K562 (cell line): ENCODE measurements around the gene MFN1. TPM values are rescaled to one million over a fixed set of nuclear protein-coding genes. Genes with fewer than 3 reads are reported as not detected.

Experiments
- ATAC-seq: fragments of 200-7000 bp; cut with Tn5 transposase; 3 replicates; pipeline ENCODE4 v1.9.1; 2020; ENCODE audit warnings: moderate library complexity
- BruUV-seq: library from RNA; stranded (reverse); fragments of 400-500 nt; replicated peaks from 2 replicates; lab custom pipeline; 2021; lab: Mats Ljungman, UMichigan
- CTCF ChIA-PET: fragments of 300-600 bp; formaldehyde crosslinking; extraction: SDS; loops from one replicate; lab custom pipeline; 2021; ENCODE audit warnings: low intra/inter-chr PET ratio; lab: Yijun Ruan, JAX
- POLR2A ChIA-PET: fragments of 300-600, 350-650 bp; sonication (Branson Sonifier 250); formaldehyde crosslinking; extraction: SDS; loops from one replicate; lab custom pipeline; 2021; ENCODE audit warnings: antibody characterized with exemption, inconsistent platforms; lab: Yijun Ruan, JAX
- DNase-seq, 4 experiments: peaks; one replicate each; pipeline versions ENCODE4 v3.0.0 to v3.0.0-alpha.2; 2011 to 2018; ENCODE audit warnings: low spot score in 3 of 4, mixed read lengths in 3 of 4; ENCODE audit errors: extremely low read depth in 1 of 4
- FAIRE-seq: peaks from 2 replicates; lab custom pipeline; 2011; peaks lifted over from hg19 to GRCh38; lab: Jason Lieb, UNC
- H2AFZ ChIP-seq: 2 replicates; pipeline ENCODE4 v1.6.0; 2011; ENCODE audit warnings: low read depth, low read length, control low read depth, inconsistent platforms
- H3K27ac ChIP-seq: fragments of 200-600 bp; 3 replicates; pipeline ENCODE4 v1.8.0; 2011; ENCODE audit warnings: low read depth, mild to moderate bottlenecking, control low read depth, inconsistent platforms, low read length, moderate library complexity, mixed read lengths; ENCODE audit errors: extremely low read depth
- H3K27me3 ChIP-seq, 2 experiments: fragments of 300-600 bp in 1 of 2; 2 replicates in 1 of 2; 3 replicates in 1 of 2; pipeline versions ENCODE4 v1.6.0 to v1.8.0; 2011; ENCODE audit warnings: inconsistent platforms in 2 of 2, low read length in 2 of 2, mild to moderate bottlenecking in 1 of 2, mixed read lengths in 1 of 2, moderate library complexity in 1 of 2; ENCODE audit not compliant: control insufficient read depth in 2 of 2, insufficient read depth in 2 of 2
- H3K36me3 ChIP-seq: fragments of 300-600 bp; 3 replicates; pipeline ENCODE4 v1.8.0; 2011; ENCODE audit warnings: mild to moderate bottlenecking, low read length, inconsistent platforms; ENCODE audit not compliant: control insufficient read depth, insufficient read depth
- H3K4me1 ChIP-seq, 2 experiments: fragments of 200-600 bp in 1 of 2; replicated peaks in 1 of 2; 2 replicates in 1 of 2; 3 replicates in 1 of 2; pipeline versions ENCODE4 v1.5.1 to v1.8.0; 2011; ENCODE audit warnings: inconsistent platforms in 2 of 2, low read length in 2 of 2, mild to moderate bottlenecking in 1 of 2, mixed read lengths in 1 of 2, moderate library complexity in 1 of 2; ENCODE audit not compliant: control insufficient read depth in 2 of 2, insufficient read depth in 2 of 2
- H3K4me2 ChIP-seq: 2 replicates; pipeline ENCODE4 v1.6.1; 2011; ENCODE audit warnings: low read length, control low read depth, inconsistent platforms, mixed read lengths; ENCODE audit not compliant: insufficient read depth
- H3K4me3 ChIP-seq: fragments of 200-600 bp; sonication (generic), shearing (Covaris generic); 2 replicates; pipeline ENCODE4 v1.5.1; 2016; ENCODE audit warnings: control low read depth, inconsistent platforms
- H3K79me2 ChIP-seq: fragments of 200-600 bp; 3 replicates; pipeline ENCODE4 v1.8.0; 2011; ENCODE audit warnings: low read length, inconsistent platforms; ENCODE audit not compliant: control insufficient read depth, insufficient read depth
- H3K9ac ChIP-seq, 2 experiments: 2 replicates each; pipeline versions ENCODE4 v1.6.0 to v1.6.1; 2011; ENCODE audit warnings: low read depth in 2 of 2, low read length in 2 of 2, control low read depth in 1 of 2, inconsistent platforms in 1 of 2, mild to moderate bottlenecking in 1 of 2, mixed read lengths in 1 of 2; ENCODE audit not compliant: insufficient read depth in 1 of 2
- H3K9me1 ChIP-seq: one replicate; pipeline ENCODE4 v1.6.0; 2011; ENCODE audit warnings: inconsistent platforms, mild to moderate bottlenecking, low read length, moderate library complexity; ENCODE audit not compliant: control insufficient read depth, insufficient read depth
- H3K9me3 ChIP-seq: replicated peaks from 2 replicates; pipeline ENCODE4 v1.5.1; 2011; ENCODE audit warnings: low read depth, low read length, inconsistent platforms; ENCODE audit not compliant: control insufficient read depth, insufficient read depth
- H4K20me1 ChIP-seq: replicated peaks from 2 replicates; pipeline ENCODE4 v1.6.1; 2011; ENCODE audit warnings: low read length, inconsistent platforms, mixed read lengths; ENCODE audit not compliant: control insufficient read depth, insufficient read depth
- CBX1 ChIP-seq: sonication (generic); IDR thresholded peaks from 2 replicates; pipeline ENCODE4 v1.6.1; 2016; ENCODE audit warnings: antibody characterized with exemption, low read depth, mild to moderate bottlenecking
- CCNT2 ChIP-seq: IDR thresholded peaks from 2 replicates; pipeline ENCODE4 v1.6.1; 2011; ENCODE audit warnings: borderline replicate concordance, low read depth, mild to moderate bottlenecking, moderate library complexity, mixed read lengths, low read length; ENCODE audit not compliant: insufficient read length; ENCODE audit errors: extremely low read depth
- CHD2 ChIP-seq: IDR thresholded peaks from 2 replicates; pipeline ENCODE4 v1.6.1; 2011; ENCODE audit warnings: low read depth, low read length
- FOXK2 ChIP-seq, 2 experiments: fragments of 450-650 bp; IDR thresholded peaks in 1 of 2; conservative IDR thresholded peaks in 1 of 2; 2 replicates each; pipeline ENCODE4 v1.6.1; 2016; ENCODE audit warnings: low read depth in 2 of 2, mild to moderate bottlenecking in 1 of 2
- GATA2 ChIP-seq: sonication (generic); formaldehyde crosslinking; IDR thresholded peaks from 2 replicates; pipeline ENCODE4 v1.4.0; 2020; ENCODE audit warnings: mild to moderate bottlenecking, missing genetic modification reagents
- MXI1 ChIP-seq: IDR thresholded peaks from 2 replicates; pipeline ENCODE4 v1.6.1; 2011; ENCODE audit warnings: low read depth, mild to moderate bottlenecking, improper control_type of control experiment, low read length
- NCOA4 ChIP-seq: fragments of 450-650 bp; IDR thresholded peaks from 2 replicates; pipeline ENCODE4 v1.6.1; 2018; ENCODE audit warnings: mild to moderate bottlenecking; ENCODE audit not compliant: partially characterized antibody
- NR2F6 ChIP-seq: fragments of 450-650 bp; formaldehyde crosslinking; IDR thresholded peaks from 2 replicates; pipeline ENCODE4 v1.4.0; 2020; ENCODE audit warnings: mild to moderate bottlenecking
- PML ChIP-seq: IDR thresholded peaks from 2 replicates; pipeline ENCODE4 v1.6.1; 2012; ENCODE audit warnings: low read length, inconsistent platforms
- XRCC5 ChIP-seq: fragments of 200-400 bp; formaldehyde crosslinking; IDR thresholded peaks from 2 replicates; pipeline ENCODE4 v1.6.1; 2017; ENCODE audit warnings: low read depth, mild to moderate bottlenecking, low read length
- WGBS: fragments of 100-300 bp; shearing (Covaris generic); methylation state at CpG from one replicate; pipeline ENCODE4 v1.1.6; 2016; ENCODE audit warnings: low coverage, mixed read lengths; ENCODE audit not compliant: insufficient coverage; ENCODE audit errors: missing lambda C conversion rate; 5-methylcytosine and 5-hydroxymethylcytosine counted together
- in situ Hi-C: fragments of 300-500 bp; cut with MboI; formaldehyde crosslinking; loops from 4 replicates; pipeline ENCODE4 v1.15.0; 2018; ENCODE audit warnings: inconsistent platforms, mixed read lengths
- intact Hi-C: fragments of 100-400 bp; cut with micrococcal nuclease; formaldehyde crosslinking; loops from 2 replicates; pipeline ENCODE4 v1.14.2; 2022
- polyA plus RNA-seq, 8 experiments: library from polyadenylated mRNA; depleted of rRNA in 4 of 8; stranded (reverse) in 5 of 8; unstranded in 3 of 8; fragments of >200 nt; fragmentation: Nextera tagmentation in 2 of 8; fragmentation: Illumina TruSeq in 1 of 8; extraction: Ambion mirVana in 2 of 8; extraction: Trizol in 1 of 8; gene quantifications; 2 replicates each; pipeline versions ENCODE4 v1.2.1 to v1.2.3, GENCODE V29; 2011 to 2014; ENCODE audit warnings: inconsistent platforms in 1 of 8, missing spikeins in 1 of 8
- total RNA-seq, 7 experiments: library from RNA; depleted of rRNA in 6 of 7; stranded (reverse); fragments of >200 nt in 6 of 7; fragmentation: Illumina TruSeq in 2 of 7; extraction: Trizol in 2 of 7; gene quantifications; 2 replicates each; pipeline versions ENCODE4 v1.2.1 to v1.2.3, GENCODE V29; 2011 to 2021; ENCODE audit warnings: low replicate concordance in 1 of 7
- TF ChIP-seq, protein P1 (sequence below): fragments of 450-650 bp; formaldehyde crosslinking; IDR thresholded peaks from 2 replicates; pipeline ENCODE4 v1.4.0; 2020; ENCODE audit warnings: mild to moderate bottlenecking, moderate library complexity
- TF ChIP-seq, protein P2 (sequence below): sonication (generic); formaldehyde crosslinking; IDR thresholded peaks from 2 replicates; pipeline ENCODE4 v1.4.0; 2020; ENCODE audit warnings: mild to moderate bottlenecking, missing genetic modification reagents

MFN1 gene
- total and polyA plus RNA-seq, 9 of the 15 experiments (the other 6 are each of a cell fraction or from before 2014, with no cell fraction given), result 10.5 to 42.7 (median 22.6) TPM

DNA sequence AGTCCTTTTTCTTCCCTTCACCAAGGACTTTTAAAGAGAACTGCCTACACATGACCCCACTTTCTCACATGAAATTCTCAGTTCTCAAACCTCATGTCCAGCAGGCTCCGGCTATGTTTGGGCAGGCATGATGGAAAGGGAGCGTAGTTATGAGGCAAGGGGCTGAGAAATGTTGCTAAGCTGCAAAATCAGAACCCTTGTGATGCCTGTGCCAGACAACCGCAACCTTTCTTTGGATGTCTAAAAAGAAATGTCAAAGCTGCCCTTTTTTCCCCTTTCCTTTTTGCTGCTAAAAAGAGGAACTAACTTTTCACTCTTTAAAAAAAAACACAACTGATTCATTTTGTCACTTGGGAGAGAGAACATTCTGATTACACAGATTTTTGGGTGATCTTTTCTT lies 84.5 kb downstream of the MFN1 start:
- TF ChIP-seq, protein P1, sequence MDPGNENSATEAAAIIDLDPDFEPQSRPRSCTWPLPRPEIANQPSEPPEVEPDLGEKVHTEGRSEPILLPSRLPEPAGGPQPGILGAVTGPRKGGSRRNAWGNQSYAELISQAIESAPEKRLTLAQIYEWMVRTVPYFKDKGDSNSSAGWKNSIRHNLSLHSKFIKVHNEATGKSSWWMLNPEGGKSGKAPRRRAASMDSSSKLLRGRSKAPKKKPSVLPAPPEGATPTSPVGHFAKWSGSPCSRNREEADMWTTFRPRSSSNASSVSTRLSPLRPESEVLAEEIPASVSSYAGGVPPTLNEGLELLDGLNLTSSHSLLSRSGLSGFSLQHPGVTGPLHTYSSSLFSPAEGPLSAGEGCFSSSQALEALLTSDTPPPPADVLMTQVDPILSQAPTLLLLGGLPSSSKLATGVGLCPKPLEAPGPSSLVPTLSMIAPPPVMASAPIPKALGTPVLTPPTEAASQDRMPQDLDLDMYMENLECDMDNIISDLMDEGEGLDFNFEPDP (CRISPR knock-in tag), result no peak
- TF ChIP-seq MXI1 (no peak), GATA2 (CRISPR knock-in tag) (no peak), CHD2 (no peak), NCOA4 (no peak), PML (no peak), CCNT2 (no peak), XRCC5 (no peak), NR2F6 (CRISPR knock-in tag) (no peak), CBX1 (no peak), FOXK2 (conservative IDR thresholded peaks at IDR 0.05 in 1 of 2, IDR thresholded peaks at IDR 0.05 in 1 of 2; ENCODE audit: low read depth in 2 of 2) (no peak)
- TF ChIP-seq, protein P2, sequence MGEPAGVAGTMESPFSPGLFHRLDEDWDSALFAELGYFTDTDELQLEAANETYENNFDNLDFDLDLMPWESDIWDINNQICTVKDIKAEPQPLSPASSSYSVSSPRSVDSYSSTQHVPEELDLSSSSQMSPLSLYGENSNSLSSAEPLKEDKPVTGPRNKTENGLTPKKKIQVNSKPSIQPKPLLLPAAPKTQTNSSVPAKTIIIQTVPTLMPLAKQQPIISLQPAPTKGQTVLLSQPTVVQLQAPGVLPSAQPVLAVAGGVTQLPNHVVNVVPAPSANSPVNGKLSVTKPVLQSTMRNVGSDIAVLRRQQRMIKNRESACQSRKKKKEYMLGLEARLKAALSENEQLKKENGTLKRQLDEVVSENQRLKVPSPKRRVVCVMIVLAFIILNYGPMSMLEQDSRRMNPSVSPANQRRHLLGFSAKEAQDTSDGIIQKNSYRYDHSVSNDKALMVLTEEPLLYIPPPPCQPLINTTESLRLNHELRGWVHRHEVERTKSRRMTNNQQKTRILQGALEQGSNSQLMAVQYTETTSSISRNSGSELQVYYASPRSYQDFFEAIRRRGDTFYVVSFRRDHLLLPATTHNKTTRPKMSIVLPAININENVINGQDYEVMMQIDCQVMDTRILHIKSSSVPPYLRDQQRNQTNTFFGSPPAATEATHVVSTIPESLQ (CRISPR knock-in tag), result no peak
- POLR2A ChIA-PET, result interaction anchor here (3.2 kb wide), 1 partner anchor 18 kb away, joined by 14 read pairs; the partner anchor contains the start of gene GNB4
- no peak overlapping the region for H3K4me2 ChIP-seq
- no peaks in the 10 kb centered on the region; a peak in 1 of 5 replicates for H3K4me1 ChIP-seq
- no peak overlapping the region for H3K9ac ChIP-seq
- FAIRE-seq (peak; percentile 35), DNase-seq (no peak), ATAC-seq (no peak)
- no peak overlapping the region for H3K27ac ChIP-seq
- H3K4me3 ChIP-seq, result no peak overlapping the region
- 84% methylated on average over 3 of the region's 3 CpGs for WGBS
- no peaks in the 10 kb centered on the region for H4K20me1 ChIP-seq
- peaks cover 30% of the 10 kb centered on the region; the same call in 2 of the 3 replicates for H3K79me2 ChIP-seq
- H3K36me3 ChIP-seq, result no peaks in the 10 kb centered on the region; the same call in 2 of the 3 replicates
- intact Hi-C loops (no loop called here), in situ Hi-C loops (loop anchor here (25.0 kb wide), 1 partner anchor 1180 kb away; the partner anchor contains the start of gene TTC14)
- CTCF ChIA-PET, result no interaction called here
- no peaks in the 10 kb centered on the region for H3K27me3 ChIP-seq
- H3K9me3 ChIP-seq, result no peaks in the 10 kb centered on the region
- no peaks in the 10 kb centered on the region for H3K9me1 ChIP-seq
- BruUV-seq, result no TSS peak
- H2AFZ ChIP-seq, result no peak overlapping the region
